Urinary bladder (tissue), 4 donors: ENCODE results near the gene PCNX4. TPM values are rescaled to one million over a fixed set of nuclear protein-coding genes. Genes with fewer than 3 reads are reported as not detected.

Experiments used
- DNase-seq: peaks from one replicate; pipeline ENCODE4 v3.0.0-alpha.2; 2015; ENCODE audit errors: extremely low spot score
- H3K27ac ChIP-seq: one replicate; pipeline ENCODE4 v1.5.1; 2013; ENCODE audit warnings: low read depth, mild to moderate bottlenecking, moderate library complexity
- H3K36me3 ChIP-seq: one replicate; pipeline ENCODE4 v1.6.1; 2013; ENCODE audit warnings: mild to moderate bottlenecking, moderate library complexity; ENCODE audit not compliant: insufficient read depth
- H3K4me1 ChIP-seq: one replicate; pipeline ENCODE4 v1.6.1; 2013; ENCODE audit warnings: mild to moderate bottlenecking, moderate library complexity; ENCODE audit not compliant: insufficient read depth
- H3K4me3 ChIP-seq: one replicate; pipeline ENCODE4 v1.5.1; 2013; ENCODE audit warnings: low read depth, low read length
- WGBS: extraction: QIAGEN DNeasy Blood & Tissue Kit; methylation state at CpG from one replicate; pipeline ENCODE4 v1.1.7; 2013; 5-methylcytosine and 5-hydroxymethylcytosine counted together
- polyA plus RNA-seq: library from polyadenylated mRNA; stranded (reverse); fragments of 200-250 nt; gene quantifications from one replicate; pipeline ENCODE4 v1.2.3, GENCODE V29; 2013
- total RNA-seq: library from RNA; depleted of rRNA; stranded (reverse); fragments of >200 nt; gene quantifications from one replicate; pipeline ENCODE4 v1.2.3, GENCODE V29; 2014
- donor health status: healthy with polysubstance abuse.
- donor health status: healthy.

PCNX4 gene
- total and polyA plus RNA-seq, 2 donors: 15.8 to 128 TPM

- Histone ChIP-seq H3K27ac (no peak overlapping the region), H3K4me3 (no peak overlapping the region), H3K36me3 (no peaks in the 10 kb centered on the region), H3K4me1 (no peaks in the 10 kb centered on the region)
- 91% methylated on average over 5 of the region's 5 CpGs for WGBS
- no peak for DNase-seq
Observed at GRCh38 chr14:60212503-60213371, 121.0 kb downstream of the PCNX4 start.

DNA sequence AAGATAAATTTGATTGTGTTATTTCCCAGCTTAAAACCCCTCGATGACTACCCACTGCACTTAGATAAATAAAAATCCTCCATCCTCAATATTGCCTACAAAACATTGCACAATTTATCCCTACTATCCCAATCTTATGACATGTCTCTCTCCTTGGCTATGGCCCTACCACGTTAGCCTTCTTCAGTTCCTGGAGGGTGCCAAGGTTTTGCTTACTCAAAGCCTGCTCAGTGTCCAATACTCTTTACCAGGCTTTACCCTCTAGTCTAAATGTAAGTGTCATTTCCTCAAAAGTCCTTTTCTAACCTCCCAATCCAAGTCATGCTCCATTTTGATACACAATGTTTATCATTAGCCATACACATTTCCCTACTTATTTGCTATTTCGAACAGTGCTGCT is 122.3 kb downstream of the PCNX4 start:
- H3K36me3 ChIP-seq: no peaks in the 10 kb centered on the region
- H3K4me3 ChIP-seq: no peak overlapping the region
- no peak for DNase-seq
- no peaks in the 10 kb centered on the region for H3K4me1 ChIP-seq
- no peak overlapping the region for H3K27ac ChIP-seq
- 39% methylated on average over 3 of the region's 3 CpGs for WGBS

DNA sequence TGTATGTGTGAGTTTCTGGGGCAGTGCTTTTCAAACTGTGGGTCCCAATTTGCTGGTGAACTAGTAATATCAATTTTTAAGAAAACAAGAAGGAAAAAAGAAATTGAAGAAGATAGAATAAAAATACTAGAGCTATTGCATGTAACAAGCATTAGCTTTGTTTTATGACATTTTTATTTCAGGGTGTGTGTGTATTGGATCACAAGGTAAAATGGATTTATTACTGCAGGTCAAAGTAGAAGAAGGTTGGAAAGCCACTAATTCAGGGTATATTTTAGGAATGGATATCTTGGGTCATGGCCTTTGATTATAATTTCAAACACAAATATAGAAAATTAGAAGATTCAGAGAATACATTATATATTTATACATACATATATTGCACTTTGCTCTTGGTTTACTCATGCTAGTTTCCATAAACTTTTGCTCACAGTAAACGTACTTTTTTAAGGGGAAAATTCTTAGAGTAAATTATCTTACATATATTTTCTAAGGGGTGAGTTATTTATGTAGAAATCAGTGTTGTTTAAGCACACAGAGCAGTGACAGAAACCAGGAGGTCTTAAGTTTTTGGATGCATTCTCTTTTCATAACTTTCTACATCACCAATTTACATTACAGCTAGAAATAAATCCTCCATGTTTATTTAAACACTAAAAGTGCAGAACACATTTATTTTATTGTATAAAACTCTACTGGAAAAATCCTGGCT is 122.8 kb downstream of the PCNX4 start:
- H3K36me3 ChIP-seq: no peaks in the 10 kb centered on the region
- H3K4me1 ChIP-seq: no peaks in the 10 kb centered on the region
- no peak overlapping the region for H3K27ac ChIP-seq
- DNase-seq: no peak
- no peak overlapping the region for H3K4me3 ChIP-seq
- 11% methylated on average over 1 of the region's 1 CpG for WGBS

DNA sequence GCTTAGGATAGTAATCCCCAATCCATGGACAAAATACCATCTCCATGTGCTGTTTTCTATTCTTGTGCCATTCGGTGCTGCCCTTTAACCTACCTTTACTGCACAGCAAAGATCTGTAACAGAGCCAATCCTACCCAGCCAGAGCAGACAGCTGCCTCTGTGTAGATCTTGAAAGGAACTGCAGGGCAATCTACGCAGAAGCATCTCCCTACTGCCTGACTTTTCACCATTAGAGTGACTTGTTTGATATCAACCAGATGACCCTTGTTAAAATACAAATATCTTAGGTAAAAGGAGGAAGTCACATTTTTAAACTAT is 123.4 kb downstream of the PCNX4 start:
- Histone ChIP-seq H3K4me1 (no peaks in the 10 kb centered on the region), H3K36me3 (no peaks in the 10 kb centered on the region), H3K4me3 (no peak overlapping the region), H3K27ac (no peak overlapping the region)
- WGBS: 31% methylated on average over 2 of the region's 2 CpGs
- no peak for DNase-seq

GRCh38 chr14:60215520-60216420 is 124.0 kb downstream of the PCNX4 start:
- Histone ChIP-seq H3K4me1 (no peaks in the 10 kb centered on the region), H3K36me3 (no peaks in the 10 kb centered on the region), H3K4me3 (no peak overlapping the region), H3K27ac (no peak overlapping the region)
- WGBS: 55% methylated on average over 4 of the region's 4 CpGs
- no peak for DNase-seq

DNA sequence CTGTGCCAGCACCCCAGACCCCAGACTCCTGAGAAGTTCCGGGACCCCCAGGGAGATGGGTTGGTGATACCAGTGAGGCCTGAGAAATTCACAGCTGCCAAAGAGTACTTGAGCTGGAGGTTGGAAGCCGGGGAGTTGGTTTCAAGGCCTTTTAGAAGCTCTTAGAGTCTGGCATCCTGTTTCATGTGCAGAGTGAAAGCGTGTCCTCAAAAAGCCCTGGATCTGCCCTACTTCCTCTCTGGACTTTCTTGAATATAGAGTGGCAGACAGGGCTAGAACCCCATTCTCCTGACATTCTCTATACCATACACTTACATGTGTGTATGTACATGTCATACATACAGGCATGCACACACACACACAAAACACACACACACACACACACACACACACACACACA is 126.0 kb downstream of the PCNX4 start:
- no peak overlapping the region for H3K27ac ChIP-seq
- 77% methylated on average over 3 of the region's 3 CpGs for WGBS
- no peaks in the 10 kb centered on the region for H3K4me1 ChIP-seq
- no peak for DNase-seq
- H3K36me3 ChIP-seq: no peaks in the 10 kb centered on the region
- no peak overlapping the region for H3K4me3 ChIP-seq

Other genes with a start within 250 kb of the PCNX4 start
- gene RTN1, start 221.1 kb upstream of the PCNX4 start, total RNA-seq: 13.9 TPM
- gene RTN1, start 221.1 kb upstream of the PCNX4 start, polyA plus RNA-seq: 6.3 TPM
- gene LRRC9, start 171.8 kb upstream of the PCNX4 start, total RNA-seq: 0.21 TPM
- gene LRRC9, start 171.8 kb upstream of the PCNX4 start, polyA plus RNA-seq: 0.01 TPM
- 45.1 TPM for gene DHRS7, start 73.5 kb downstream of the PCNX4 start, total RNA-seq
- gene DHRS7, start 73.5 kb downstream of the PCNX4 start, polyA plus RNA-seq: 73.3 TPM
- gene PPM1A, start 157.3 kb downstream of the PCNX4 start, total RNA-seq: 75.9 TPM
- 23.9 TPM for gene PPM1A, start 157.3 kb downstream of the PCNX4 start, polyA plus RNA-seq